Esophagus muscularis mucosa (tissue), 4 donors: ENCODE measurements around the gene RYR2. TPM values are rescaled to one million over a fixed set of nuclear protein-coding genes. Genes with fewer than 3 reads are reported as not detected.
A peak's percentile ranks its signal among the peaks of the same experiment; 100 is the strongest.
"Not testable (repeated sequence)": the region's sequence is repeated elsewhere in the genome, so short reads cannot be mapped to it uniquely, and the experiment has no call there.

Source experiments
- DNase-seq: peaks from one replicate; pipeline ENCODE4 v3.0.0-alpha.2; 2017; ENCODE audit errors: extremely low spot score
- H3K27ac ChIP-seq, 4 donors: fragments of 200-600 bp; sonication (generic); replicated peaks in 1 of 4; 1 replicate in 3 of 4; 2 replicates in 1 of 4; pipeline ENCODE4 v1.5.1; 2016 to 2019; ENCODE audit warnings: mild to moderate bottlenecking in 1 of 4
- H3K27me3 ChIP-seq, 4 donors: fragments of 200-600 bp; sonication (generic); one replicate each; pipeline versions ENCODE4 v1.5.1 to v1.6.0; 2016 to 2019
- H3K36me3 ChIP-seq, 4 donors: fragments of 200-600 bp; sonication (generic); one replicate each; pipeline ENCODE4 v1.5.1; 2016 to 2019
- H3K4me1 ChIP-seq, 4 donors: fragments of 200-600 bp; sonication (generic); one replicate each; pipeline ENCODE4 v1.5.1; 2016 to 2019
- H3K4me3 ChIP-seq, 4 donors: fragments of 200-600 bp; sonication (generic); 1 replicate in 2 of 4; 2 replicates in 2 of 4; pipeline ENCODE4 v1.5.1; 2016 to 2019; ENCODE audit warnings: mild to moderate bottlenecking in 4 of 4, moderate library complexity in 1 of 4
- H3K9me3 ChIP-seq, 4 donors: fragments of 200-600 bp; sonication (generic); 1 replicate in 3 of 4; 2 replicates in 1 of 4; pipeline ENCODE4 v1.5.1; 2016 to 2019
- CTCF ChIP-seq, 3 experiments: fragments of 200-600 bp in 2 of 3; fragments of 450-650 bp in 1 of 3; sonication (generic) in 2 of 3; IDR thresholded peaks; one replicate each; pipeline ENCODE4 v1.5.1; 2017 to 2019; ENCODE audit warnings: antibody characterized with exemption in 3 of 3, mild to moderate bottlenecking in 2 of 3, moderate library complexity in 1 of 3
- EP300 ChIP-seq: sonication (generic); formaldehyde crosslinking; IDR thresholded peaks from one replicate; pipeline ENCODE4 v1.6.1; 2017; ENCODE audit warnings: antibody characterized with exemption
- POLR2A ChIP-seq: fragments of 450-650 bp; IDR thresholded peaks from one replicate; pipeline ENCODE4 v1.6.1; 2017; ENCODE audit warnings: antibody characterized with exemption, moderate library complexity, mild to moderate bottlenecking, low read depth
- POLR2AphosphoS5 ChIP-seq, 2 donors: sonication (generic); formaldehyde crosslinking; IDR thresholded peaks; one replicate each; pipeline ENCODE4 v1.6.1; 2017; ENCODE audit warnings: antibody characterized with exemption in 2 of 2
- WGBS: methylation state at CpG from one replicate; pipeline ENCODE4 v1.1.5; 2018; 5-methylcytosine and 5-hydroxymethylcytosine counted together
- intact Hi-C: fragments of 100-400 bp; cut with DNase I; formaldehyde crosslinking; loops from one replicate; pipeline ENCODE4 v1.15.1; 2023
- total RNA-seq, 4 donors: library from RNA; depleted of rRNA; stranded (reverse); fragments of >200 nt; gene quantifications; one replicate each; pipeline versions ENCODE4 v1.1.0 to v1.2.1, GENCODE V29; 2016

The RYR2 gene
- total RNA-seq, 4 donors from 2014 or later, result 29.8 to 56.3 (median 38.9) TPM

DNA sequence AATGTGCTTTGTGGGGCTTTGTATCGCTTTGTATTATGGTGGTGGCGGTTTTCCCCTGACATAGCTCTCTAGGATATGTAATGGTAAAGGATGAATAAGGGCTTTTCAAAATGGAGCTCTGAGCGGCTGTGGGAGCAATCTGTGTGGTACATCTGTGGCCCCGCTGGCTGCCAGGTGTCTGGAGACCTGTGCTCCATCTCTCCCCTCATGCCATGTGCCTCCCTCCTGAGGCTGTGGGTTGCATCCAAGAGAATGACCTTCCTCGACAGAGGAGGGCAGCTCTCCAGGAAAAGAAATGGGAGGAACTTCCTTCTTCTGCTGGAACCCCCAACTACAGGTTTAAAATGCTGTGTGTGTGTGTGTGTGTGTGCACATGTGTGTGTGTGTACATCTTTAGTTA lies 78.7 kb downstream of the RYR2 start:
- Histone ChIP-seq H3K4me3 (no peak overlapping the region), H3K27me3 (no peaks in the 10 kb centered on the region), H3K27ac (no peak overlapping the region), H3K36me3 (peaks cover 0 to 5% (median 0%) of the 10 kb centered on the region in 4 donors), H3K9me3 (no peaks in the 10 kb centered on the region), H3K4me1 (peaks cover 17 to 37% (median 21%) of the 10 kb centered on the region in 4 donors)
- no peak for DNase-seq
- 83% methylated on average over 5 of the region's 5 CpGs for WGBS
- intact Hi-C loops, result no loop called here
- no peak for TF ChIP-seq CTCF (IDR thresholded peaks at IDR 0.05)

DNA sequence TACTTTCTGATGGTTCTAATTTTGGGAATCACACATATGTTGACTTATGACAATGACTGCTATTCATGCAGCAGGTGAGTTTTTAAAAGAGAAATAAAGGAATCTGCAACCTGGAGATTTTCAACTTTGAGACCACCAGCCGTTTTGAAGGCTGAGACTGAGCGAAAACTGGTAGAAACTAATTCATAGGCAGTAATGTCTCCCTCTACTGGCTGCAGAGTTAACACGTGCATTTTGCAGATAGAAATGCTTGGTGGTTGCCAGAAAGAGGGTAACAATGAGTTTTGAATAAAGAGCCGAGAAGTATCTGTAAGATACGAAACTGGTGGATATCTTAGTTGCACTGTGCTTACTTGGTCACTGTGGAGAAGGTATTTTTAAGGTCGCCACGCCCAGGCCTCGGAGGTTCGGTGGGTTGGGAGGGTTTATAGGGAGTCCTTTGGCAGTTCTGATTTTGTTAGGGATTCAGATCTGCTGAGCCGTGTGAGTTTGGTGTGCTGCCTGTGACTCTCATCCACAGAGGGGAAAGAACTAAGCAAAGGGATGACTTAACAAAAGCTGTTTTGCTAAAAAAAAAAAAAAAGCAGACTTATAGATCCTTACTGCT lies 83.0 kb downstream of the RYR2 start:
- H3K27me3 ChIP-seq, result no peaks in the 10 kb centered on the region
- no peak overlapping the region for H3K4me3 ChIP-seq
- peaks cover 6 to 14% (median 9%) of the 10 kb centered on the region in 4 donors for H3K4me1 ChIP-seq
- H3K9me3 ChIP-seq, result no peaks in the 10 kb centered on the region
- 78% methylated on average over 10 of the region's 10 CpGs for WGBS
- no peaks in the 10 kb centered on the region for H3K36me3 ChIP-seq
- intact Hi-C loops, result no loop called here
- H3K27ac ChIP-seq, result no peak overlapping the region
- no peak for TF ChIP-seq POLR2AphosphoS5 (IDR thresholded peaks at IDR 0.05)
- no peak for TF ChIP-seq POLR2A
- TF ChIP-seq CTCF (IDR thresholded peaks at IDR 0.05), result peak; percentile 27 to 51 (median 29)
- no peak for TF ChIP-seq EP300
- DNase-seq, result no peak

GRCh38 chr1:237126180-237126579 lies 84.2 kb downstream of the RYR2 start:
- no peak overlapping the region for H3K4me3 ChIP-seq
- 96% methylated on average over 2 of the region's 2 CpGs for WGBS
- H3K36me3 ChIP-seq, result no peaks in the 10 kb centered on the region
- DNase-seq, result no peak
- no peak for TF ChIP-seq EP300
- TF ChIP-seq POLR2A, result no peak
- no peak for TF ChIP-seq CTCF (IDR thresholded peaks at IDR 0.05)
- TF ChIP-seq POLR2AphosphoS5 (IDR thresholded peaks at IDR 0.05), result no peak
- peaks cover 0 to 4% (median 2%) of the 10 kb centered on the region in 4 donors for H3K4me1 ChIP-seq
- intact Hi-C loops, result no loop called here
- no peak overlapping the region for H3K27ac ChIP-seq
- no peaks in the 10 kb centered on the region for H3K27me3 ChIP-seq
- H3K9me3 ChIP-seq, result peaks cover 0 to 5% (median 2%) of the 10 kb centered on the region in 4 donors

GRCh38 chr1:237127301-237127700 lies 85.3 kb downstream of the RYR2 start:
- H3K27me3 ChIP-seq, H3K36me3 ChIP-seq, H3K27ac ChIP-seq, DNase-seq, H3K4me1 ChIP-seq, intact Hi-C loops, H3K4me3 ChIP-seq: not testable (repeated sequence)
- peaks cover 0 to 12% (median 6%) of the 10 kb centered on the region in 4 donors for H3K9me3 ChIP-seq
- WGBS, result 97% methylated on average over 6 of the region's 31 CpGs

DNA sequence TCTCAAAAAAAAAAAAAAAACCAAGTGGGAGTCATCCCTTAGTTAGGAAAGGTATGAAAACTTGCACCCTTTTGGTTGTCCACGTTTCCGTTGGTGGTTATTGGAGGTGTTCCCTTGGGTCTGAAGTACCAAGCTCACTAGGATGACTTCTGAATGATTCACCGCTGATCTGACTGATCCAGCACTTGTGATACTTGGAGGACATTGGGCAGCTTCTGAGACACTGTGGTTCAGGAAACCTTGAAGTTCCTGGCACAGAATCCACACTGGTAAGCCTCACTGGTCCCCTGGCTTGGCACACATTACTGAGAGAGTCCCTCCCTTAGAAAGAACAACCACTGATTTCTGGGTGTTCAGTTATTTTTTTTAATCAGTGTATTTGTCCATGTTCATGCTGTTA lies 91.9 kb downstream of the RYR2 start:
- DNase-seq, result no peak
- TF ChIP-seq POLR2AphosphoS5 (IDR thresholded peaks at IDR 0.05) (no peak), CTCF (IDR thresholded peaks at IDR 0.05) (no peak), EP300 (no peak), POLR2A (no peak)
- peaks cover 0 to 3% (median 0%) of the 10 kb centered on the region in 4 donors for H3K4me1 ChIP-seq
- WGBS, result 49% methylated on average over 3 of the region's 3 CpGs
- H3K9me3 ChIP-seq, result peaks cover 0 to 12% (median 6%) of the 10 kb centered on the region in 4 donors
- no peak overlapping the region for H3K4me3 ChIP-seq
- no peaks in the 10 kb centered on the region for H3K27me3 ChIP-seq
- intact Hi-C loops, result no loop called here
- H3K36me3 ChIP-seq, result no peaks in the 10 kb centered on the region
- no peak overlapping the region for H3K27ac ChIP-seq
